ENCODE results near the gene KRTAP5-11.

DNA sequence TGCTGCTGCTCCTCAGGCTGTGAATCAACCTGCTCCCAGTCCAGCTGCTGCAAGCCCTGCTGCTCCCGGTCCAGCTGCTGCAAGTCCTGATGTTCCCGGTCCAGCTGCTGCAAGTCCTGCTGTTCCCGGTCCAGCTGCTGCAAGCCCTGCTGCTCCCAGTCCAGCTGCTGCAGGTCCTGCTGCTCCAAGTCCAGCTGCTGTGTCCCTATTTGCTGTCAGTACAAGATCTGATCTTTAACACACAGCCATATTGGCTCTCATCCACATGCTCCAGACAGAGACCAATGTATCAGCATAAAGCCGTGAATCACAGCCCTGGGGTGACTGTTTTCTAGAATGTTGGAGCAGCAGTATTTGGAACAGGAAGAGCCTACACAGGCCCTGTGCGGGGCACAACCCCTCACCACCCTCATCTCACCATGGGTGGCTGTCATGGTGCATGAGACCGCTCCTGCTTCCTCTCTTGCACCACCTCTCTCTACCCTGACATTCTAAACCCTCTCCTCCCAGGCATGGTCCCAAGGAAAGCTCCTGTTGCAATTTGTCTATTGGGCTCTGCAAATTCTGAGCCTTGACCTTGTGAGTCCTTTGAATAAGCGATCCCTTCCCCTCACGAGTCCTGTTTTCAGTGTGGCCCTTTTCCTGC is 13.8 kb downstream of the KRTAP5-11 start:
- no peak for TF ChIP-seq POLR2A (IDR thresholded peaks at IDR 0.05; ENCODE audit: low read length)
- TF ChIP-seq GATA1 (IDR thresholded peaks at IDR 0.05; ENCODE audit: low read depth, low read length): no peak
